Lower leg skin (tissue), 4 donors: ENCODE data around the gene CCBE1. TPM values are rescaled to one million over a fixed set of nuclear protein-coding genes. Genes with fewer than 3 reads are reported as not detected.

Experiments used
- DNase-seq, 2 donors: peaks; one replicate each; pipeline ENCODE4 v3.0.0-alpha.2; 2019; ENCODE audit warnings: low spot score in 2 of 2
- H3K4me3 ChIP-seq: fragments of 200-600 bp; sonication (generic); 2 replicates; pipeline ENCODE4 v1.5.1; 2017; ENCODE audit warnings: mild to moderate bottlenecking, low read depth; ENCODE audit not compliant: poor library complexity, severe bottlenecking
- CTCF ChIP-seq, 3 donors: fragments of 450-650 bp; IDR thresholded peaks; one replicate each; pipeline ENCODE4 v1.5.1; 2016; ENCODE audit warnings: antibody characterized with exemption in 3 of 3, mild to moderate bottlenecking in 3 of 3, moderate library complexity in 2 of 3
- POLR2A ChIP-seq, 2 donors: fragments of 450-650 bp; IDR thresholded peaks; one replicate each; pipeline ENCODE4 v1.6.1; 2016 to 2017; ENCODE audit warnings: antibody characterized with exemption in 2 of 2, mild to moderate bottlenecking in 1 of 2, moderate library complexity in 1 of 2
- WGBS, 2 donors: methylation state at CpG; one replicate each; pipeline ENCODE4 v1.1.5; 2018; 5-methylcytosine and 5-hydroxymethylcytosine counted together
- intact Hi-C: fragments of 100-400 bp; cut with DNase I; formaldehyde crosslinking; loops from one replicate; pipeline ENCODE4 v1.15.0; 2023; ENCODE audit warnings: low total_unique reads
- total RNA-seq, 4 donors: library from RNA; depleted of rRNA; stranded (reverse); fragments of >200 nt; gene quantifications; one replicate each; pipeline ENCODE4 v1.1.0, GENCODE V29; 2016

Gene CCBE1
- total RNA-seq, 4 donors from 2014 or later = 3.0 to 15.5 (median 3.2) TPM

GRCh38 chr18:59712311-59712710 lies 15.1 kb upstream of the CCBE1 start:
- DNase-seq = no peak

GRCh38 chr18:59708988-59709387 lies 11.8 kb upstream of the CCBE1 start:
- no peak for TF ChIP-seq CTCF (IDR thresholded peaks at IDR 0.05)
- no peak for TF ChIP-seq POLR2A (IDR thresholded peaks at IDR 0.05)
- DNase-seq = no peak
- H3K4me3 ChIP-seq = no peak overlapping the region
- intact Hi-C loops = no loop called here
- WGBS, 2 donors = 93 to 94% methylated on average over 8 of the region's 8 CpGs

More at GRCh38 chr18:59712311-59712710, 15.1 kb upstream of the CCBE1 start:
- intact Hi-C loops = no loop called here
- no peak overlapping the region for H3K4me3 ChIP-seq
- no peak for TF ChIP-seq CTCF (IDR thresholded peaks at IDR 0.05)
- no peak for TF ChIP-seq POLR2A (IDR thresholded peaks at IDR 0.05)
- WGBS, 2 donors = 74% methylated on average over 6 of the region's 6 CpGs

DNA sequence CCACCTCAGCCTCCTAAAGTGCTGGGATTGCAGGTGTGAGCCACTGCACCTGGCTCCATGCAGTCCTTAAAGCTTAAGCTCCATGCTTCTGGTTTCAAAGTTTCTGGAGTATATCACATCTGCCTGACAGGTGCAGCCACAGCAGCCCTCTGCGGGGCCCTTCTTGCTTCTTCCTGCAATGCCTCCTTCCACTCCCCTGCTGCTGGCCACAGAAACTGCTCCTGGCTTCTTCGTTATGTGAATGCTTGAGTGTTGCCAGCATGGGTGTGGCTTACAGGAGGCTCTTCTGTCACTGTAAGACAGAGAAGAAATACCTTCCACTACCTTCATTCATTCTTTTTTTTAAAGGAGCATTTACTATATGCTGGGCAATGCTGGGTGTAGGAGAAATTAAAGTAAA lies 10.1 kb upstream of the CCBE1 start:
- no peak overlapping the region for H3K4me3 ChIP-seq
- TF ChIP-seq POLR2A (IDR thresholded peaks at IDR 0.05) (no peak), CTCF (IDR thresholded peaks at IDR 0.05) (no peak)
- intact Hi-C loops = no loop called here
- 20 to 35% methylated on average over 2 of the region's 2 CpGs for WGBS, 2 donors
- no peak for DNase-seq

DNA sequence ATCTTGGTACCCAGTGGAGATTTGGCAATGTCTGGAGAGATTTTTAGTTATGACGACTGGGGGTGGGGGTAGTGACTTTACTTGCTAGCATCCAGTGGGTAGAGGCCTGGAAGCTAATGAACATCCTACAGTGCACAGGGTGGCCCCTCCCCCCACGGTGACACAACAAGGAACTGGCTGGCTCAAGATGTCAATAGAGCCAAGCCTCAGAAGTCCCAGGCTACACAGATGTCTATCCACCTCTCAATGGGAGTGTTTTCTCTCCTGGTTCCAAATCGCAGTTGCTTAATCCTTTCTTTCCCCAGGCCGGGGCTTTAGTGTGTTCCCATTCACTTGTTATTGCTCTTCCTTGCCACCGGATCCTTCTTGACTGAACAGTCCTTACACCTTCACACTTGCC lies 9.3 kb upstream of the CCBE1 start:
- H3K4me3 ChIP-seq = no peak overlapping the region
- WGBS, 2 donors = 37 to 42% methylated on average over 5 of the region's 5 CpGs
- intact Hi-C loops = no loop called here
- TF ChIP-seq POLR2A (IDR thresholded peaks at IDR 0.05) = no peak
- no peak for TF ChIP-seq CTCF (IDR thresholded peaks at IDR 0.05)
- DNase-seq = no peak

DNA sequence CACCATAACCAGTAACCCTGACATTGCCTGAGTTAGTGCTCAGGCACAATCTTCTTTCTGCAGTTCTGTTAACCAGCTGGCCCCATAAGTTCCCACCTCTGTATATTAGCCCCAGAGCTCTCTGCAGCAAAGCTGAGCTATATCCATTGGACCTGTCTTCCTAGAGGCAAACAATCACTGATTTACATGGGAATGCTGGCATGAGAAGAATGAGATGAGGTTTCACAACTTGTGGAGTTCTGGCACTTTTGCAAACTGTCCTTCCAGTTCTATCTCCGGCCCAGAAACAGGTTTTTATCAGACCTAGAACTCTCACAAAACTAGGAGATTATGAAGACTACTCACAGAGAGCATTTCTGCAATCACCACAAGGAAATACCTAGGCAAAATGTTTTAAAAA lies 7.9 kb upstream of the CCBE1 start:
- TF ChIP-seq CTCF (IDR thresholded peaks at IDR 0.05) (no peak), POLR2A (IDR thresholded peaks at IDR 0.05) (no peak)
- no peak overlapping the region for H3K4me3 ChIP-seq
- WGBS, 2 donors = 23 to 32% methylated on average over 1 of the region's 1 CpG
- intact Hi-C loops = no loop called here
- DNase-seq = no peak

DNA sequence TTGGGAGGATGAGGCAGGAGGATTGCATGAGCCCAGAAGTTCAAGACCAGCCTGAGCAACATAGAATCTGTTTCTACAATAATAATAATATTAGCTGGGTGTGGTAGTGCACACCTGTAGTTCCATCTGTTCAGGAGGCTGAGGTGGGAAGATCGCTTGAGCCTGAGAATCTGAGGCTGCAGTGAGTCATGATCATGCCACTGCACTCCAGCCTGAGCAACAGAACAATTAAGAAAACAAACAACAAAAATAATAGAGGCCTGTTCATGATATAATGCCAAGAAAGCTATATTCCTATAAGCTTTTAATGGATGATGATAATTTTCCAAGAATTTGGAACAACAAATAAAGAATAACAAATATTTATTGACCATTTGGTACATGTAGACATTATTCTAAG lies 6.9 kb upstream of the CCBE1 start:
- TF ChIP-seq CTCF (IDR thresholded peaks at IDR 0.05) (no peak), POLR2A (IDR thresholded peaks at IDR 0.05) (no peak)
- no peak for DNase-seq
- intact Hi-C loops = no loop called here
- H3K4me3 ChIP-seq = no peak overlapping the region
- WGBS, 2 donors = 53 to 77% methylated on average over 1 of the region's 1 CpG
